H9 (cell line): ENCODE data around the gene CD53. TPM values are rescaled to one million over a fixed set of nuclear protein-coding genes. Genes with fewer than 3 reads are reported as not detected.

ENCODE experiments used
- DNase-seq: peaks from one replicate; pipeline ENCODE4 v3.0.0-alpha.2; 2017
- H2AFZ ChIP-seq: one replicate; pipeline ENCODE4 v1.6.1; 2013; ENCODE audit warnings: mild to moderate bottlenecking, low read length, control low read depth, moderate library complexity
- H2AK5ac ChIP-seq: 2 replicates; pipeline ENCODE4 v1.6.1; 2013; ENCODE audit warnings: low read length, control low read depth, mixed read lengths; ENCODE audit not compliant: insufficient read length
- H2BK120ac ChIP-seq: one replicate; pipeline ENCODE4 v1.6.1; 2013; ENCODE audit warnings: low read depth, mild to moderate bottlenecking, low read length, control low read depth, inconsistent platforms; ENCODE audit not compliant: poor library complexity, severe bottlenecking
- H2BK12ac ChIP-seq: 2 replicates; pipeline ENCODE4 v1.6.1; 2013; ENCODE audit warnings: low read length, control low read depth, mixed read lengths, low read depth; ENCODE audit not compliant: insufficient read length
- H2BK15ac ChIP-seq: 2 replicates; pipeline ENCODE4 v1.6.1; 2013; ENCODE audit warnings: low read depth, low read length, control low read depth
- H2BK20ac ChIP-seq: one replicate; pipeline ENCODE4 v1.6.1; 2013; ENCODE audit warnings: low read depth, mild to moderate bottlenecking, low read length, control low read depth, inconsistent platforms; ENCODE audit not compliant: poor library complexity, severe bottlenecking
- H2BK5ac ChIP-seq: 2 replicates; pipeline ENCODE4 v1.6.1; 2013; ENCODE audit warnings: low read length, control low read depth, mixed read lengths; ENCODE audit not compliant: insufficient read length
- H3K14ac ChIP-seq: 2 replicates; pipeline ENCODE4 v1.6.1; 2013; ENCODE audit warnings: low read length, control low read depth; ENCODE audit not compliant: insufficient read depth
- H3K18ac ChIP-seq: 2 replicates; pipeline ENCODE4 v1.6.1; 2013; ENCODE audit warnings: low read depth, mild to moderate bottlenecking, mixed read lengths, low read length, control low read depth; ENCODE audit not compliant: insufficient read length
- H3K23ac ChIP-seq: 2 replicates; pipeline ENCODE4 v1.6.1; 2013; ENCODE audit warnings: low read length, control low read depth, mixed read lengths, low read depth; ENCODE audit not compliant: insufficient read length
- H3K23me2 ChIP-seq: 2 replicates; pipeline ENCODE4 v1.6.1; 2013; ENCODE audit warnings: low read depth, mild to moderate bottlenecking, mixed read lengths, low read length, control low read depth; ENCODE audit not compliant: insufficient read length, poor library complexity, severe bottlenecking
- H3K27ac ChIP-seq: 2 replicates; pipeline ENCODE4 v1.5.1; 2013; ENCODE audit warnings: low read length, control low read depth, mixed read lengths, low read depth; ENCODE audit not compliant: insufficient read length
- H3K27me3 ChIP-seq: 2 replicates; pipeline ENCODE4 v1.6.1; 2013; ENCODE audit warnings: low read length, control low read depth, inconsistent platforms; ENCODE audit not compliant: insufficient read depth
- H3K4ac ChIP-seq: 2 replicates; pipeline ENCODE4 v1.6.1; 2013; ENCODE audit warnings: low read depth, mild to moderate bottlenecking, control low read depth, inconsistent platforms, low read length, moderate library complexity
- H3K4me1 ChIP-seq: 2 replicates; pipeline ENCODE4 v1.6.1; 2013; ENCODE audit warnings: low read length, control low read depth, inconsistent platforms; ENCODE audit not compliant: insufficient read depth
- H3K4me2 ChIP-seq: 2 replicates; pipeline ENCODE4 v1.6.1; 2013; ENCODE audit warnings: low read length, control low read depth, mixed read lengths; ENCODE audit not compliant: insufficient read length, insufficient read depth
- H3K56ac ChIP-seq: 2 replicates; pipeline ENCODE4 v1.6.1; 2013; ENCODE audit warnings: low read depth, mild to moderate bottlenecking, mixed read lengths, low read length, control low read depth; ENCODE audit not compliant: insufficient read length
- H3K79me1 ChIP-seq: 2 replicates; pipeline ENCODE4 v1.6.1; 2013; ENCODE audit warnings: low read depth, mild to moderate bottlenecking, moderate library complexity, low read length, control low read depth, inconsistent platforms; ENCODE audit not compliant: insufficient read depth, poor library complexity, severe bottlenecking
- H3K79me2 ChIP-seq: 2 replicates; pipeline ENCODE4 v1.6.1; 2013; ENCODE audit warnings: low read length, control low read depth, inconsistent platforms; ENCODE audit not compliant: insufficient read depth
- H3K9ac ChIP-seq: 2 replicates; pipeline ENCODE4 v1.6.1; 2013; ENCODE audit warnings: low read length, control low read depth, mixed read lengths; ENCODE audit not compliant: insufficient read length; ENCODE audit errors: extremely low read depth
- H3K9me3 ChIP-seq: one replicate; pipeline ENCODE4 v1.6.1; 2013; ENCODE audit warnings: low read depth, low read length, inconsistent platforms; ENCODE audit not compliant: control insufficient read depth
- H3T11ph ChIP-seq: one replicate; pipeline ENCODE4 v1.6.1; 2013; ENCODE audit warnings: mild to moderate bottlenecking, low read length, control low read depth, inconsistent platforms
- H4K20me1 ChIP-seq: one replicate; pipeline ENCODE4 v1.6.1; 2013; ENCODE audit not compliant: control insufficient read depth, insufficient read length, insufficient read depth
- H4K5ac ChIP-seq: 2 replicates; pipeline ENCODE4 v1.6.1; 2013; ENCODE audit warnings: low read depth, mild to moderate bottlenecking, mixed read lengths, low read length, control low read depth; ENCODE audit not compliant: insufficient read length
- H4K8ac ChIP-seq: replicated peaks from 2 replicates; pipeline ENCODE4 v1.6.1; 2013; ENCODE audit warnings: low read length, control low read depth, mixed read lengths, low read depth; ENCODE audit not compliant: insufficient read length
- H4K91ac ChIP-seq: 2 replicates; pipeline ENCODE4 v1.6.1; 2013; ENCODE audit warnings: low read depth, mild to moderate bottlenecking, moderate library complexity, mixed read lengths, low read length, control low read depth; ENCODE audit not compliant: insufficient read length
- H3K27ac Mint-ChIP-seq, 3 experiments: 2 replicates in 2 of 3; 3 replicates in 1 of 3; pipeline ENCODE4 v1.8.0; 2020 to 2021; ENCODE audit warnings: mixed read lengths in 3 of 3, mild to moderate bottlenecking in 1 of 3, moderate library complexity in 1 of 3
- H3K27me3 Mint-ChIP-seq: 2 replicates; pipeline ENCODE4 v1.8.0; 2021; ENCODE audit warnings: low read depth, mild to moderate bottlenecking, moderate library complexity, mixed read lengths
- H3K36me3 Mint-ChIP-seq, 3 experiments: 2 replicates in 2 of 3; 3 replicates in 1 of 3; pipeline ENCODE4 v1.8.0; 2020 to 2021; ENCODE audit warnings: low read depth in 3 of 3, mixed read lengths in 3 of 3; ENCODE audit not compliant: insufficient read depth in 1 of 3
- H3K4me1 Mint-ChIP-seq, 2 experiments: 2 replicates each; pipeline ENCODE4 v1.8.0; 2020; ENCODE audit warnings: mixed read lengths in 2 of 2
- H3K4me3 Mint-ChIP-seq, 2 experiments: 2 replicates in 1 of 2; 3 replicates in 1 of 2; pipeline ENCODE4 v1.8.0; 2020 to 2021; ENCODE audit warnings: mild to moderate bottlenecking in 2 of 2, mixed read lengths in 2 of 2, moderate library complexity in 1 of 2
- H3K9me3 Mint-ChIP-seq, 2 experiments: 2 replicates in 1 of 2; 3 replicates in 1 of 2; pipeline ENCODE4 v1.8.0; 2020; ENCODE audit warnings: mild to moderate bottlenecking in 2 of 2, mixed read lengths in 2 of 2, moderate library complexity in 1 of 2
- WGBS: extraction: QIAGEN DNeasy Blood & Tissue Kit; methylation state at CpG from one replicate; pipeline ENCODE4 v1.1.7; 2013; ENCODE audit warnings: missing lambda C conversion rate, low lambda C conversion rate, mixed read lengths; ENCODE audit not compliant: insufficient read length; ENCODE audit errors: extremely low coverage; 5-methylcytosine and 5-hydroxymethylcytosine counted together
- total RNA-seq: library from RNA; stranded (reverse); gene quantifications from 2 replicates; pipeline ENCODE4 v1.2.1, GENCODE V29; 2021
- TF ChIP-seq, protein P1 (sequence below): fragments of 200-600 bp; sonication (generic); conservative IDR thresholded peaks from 3 replicates; pipeline ENCODE4 v1.8.0; 2021; ENCODE audit warnings: antibody characterized with exemption, mild to moderate bottlenecking

The CD53 gene
- total RNA-seq, 1 experiment from 2014 or later = 0.15 TPM

DNA sequence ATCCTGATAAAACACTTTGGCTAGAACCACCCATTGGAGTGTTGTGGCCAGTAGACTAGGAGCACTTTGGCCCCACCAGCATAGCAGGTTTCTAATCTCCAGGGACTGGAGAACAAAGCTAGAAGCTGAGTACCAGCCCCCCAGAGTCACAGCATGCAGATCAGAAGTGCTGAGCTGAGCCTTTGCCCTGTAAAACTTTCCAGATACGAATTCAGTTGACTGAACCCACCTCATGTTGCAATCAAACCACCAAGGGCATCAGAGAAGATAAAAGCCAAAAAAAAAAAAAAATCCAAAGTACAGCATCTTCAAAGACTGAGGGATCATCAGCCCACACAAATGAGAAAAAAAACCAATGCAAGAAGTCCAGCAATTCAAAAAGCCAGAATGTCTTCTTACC, 8.7 kb upstream of the CD53 start:
- no peak overlapping the region for H4K8ac ChIP-seq
- H3K4me1 Mint-ChIP-seq = no peaks in the 10 kb centered on the region
- no peak overlapping the region for H3K27ac ChIP-seq
- H3K9me3 ChIP-seq = no peaks in the 10 kb centered on the region
- no peak for DNase-seq
- no peak overlapping the region for H3K9ac ChIP-seq
- no peak overlapping the region for H3K23ac ChIP-seq
- no peak overlapping the region for H2BK120ac ChIP-seq
- H3K14ac ChIP-seq = no peak overlapping the region
- no peak overlapping the region for H2BK5ac ChIP-seq
- TF ChIP-seq, protein P1, sequence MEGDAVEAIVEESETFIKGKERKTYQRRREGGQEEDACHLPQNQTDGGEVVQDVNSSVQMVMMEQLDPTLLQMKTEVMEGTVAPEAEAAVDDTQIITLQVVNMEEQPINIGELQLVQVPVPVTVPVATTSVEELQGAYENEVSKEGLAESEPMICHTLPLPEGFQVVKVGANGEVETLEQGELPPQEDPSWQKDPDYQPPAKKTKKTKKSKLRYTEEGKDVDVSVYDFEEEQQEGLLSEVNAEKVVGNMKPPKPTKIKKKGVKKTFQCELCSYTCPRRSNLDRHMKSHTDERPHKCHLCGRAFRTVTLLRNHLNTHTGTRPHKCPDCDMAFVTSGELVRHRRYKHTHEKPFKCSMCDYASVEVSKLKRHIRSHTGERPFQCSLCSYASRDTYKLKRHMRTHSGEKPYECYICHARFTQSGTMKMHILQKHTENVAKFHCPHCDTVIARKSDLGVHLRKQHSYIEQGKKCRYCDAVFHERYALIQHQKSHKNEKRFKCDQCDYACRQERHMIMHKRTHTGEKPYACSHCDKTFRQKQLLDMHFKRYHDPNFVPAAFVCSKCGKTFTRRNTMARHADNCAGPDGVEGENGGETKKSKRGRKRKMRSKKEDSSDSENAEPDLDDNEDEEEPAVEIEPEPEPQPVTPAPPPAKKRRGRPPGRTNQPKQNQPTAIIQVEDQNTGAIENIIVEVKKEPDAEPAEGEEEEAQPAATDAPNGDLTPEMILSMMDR = no peak
- peaks cover 47 to 50% of the 10 kb centered on the region in 2 experiments for H3K9me3 Mint-ChIP-seq
- H2AFZ ChIP-seq = no peak overlapping the region
- H3K27ac Mint-ChIP-seq = no peak overlapping the region
- no peaks in the 10 kb centered on the region for H3K23me2 ChIP-seq
- H4K20me1 ChIP-seq = no peaks in the 10 kb centered on the region
- peaks cover 9% of the 10 kb centered on the region for H3K27me3 Mint-ChIP-seq
- H3K27me3 ChIP-seq = no peaks in the 10 kb centered on the region
- H3K4me3 Mint-ChIP-seq = no peak overlapping the region
- no peaks in the 10 kb centered on the region for H3K79me1 ChIP-seq
- no CpG with 5 or more reads among the region's 1 CpG for WGBS
- no peak overlapping the region for H2BK20ac ChIP-seq
- H3K4me1 ChIP-seq = no peaks in the 10 kb centered on the region
- H3K36me3 Mint-ChIP-seq = no peaks in the 10 kb centered on the region
- H3K4ac ChIP-seq = no peak overlapping the region
- no peak overlapping the region for H3T11ph ChIP-seq
- H3K18ac ChIP-seq = no peak overlapping the region
- H2BK15ac ChIP-seq = no peak overlapping the region
- no peak overlapping the region for H2AK5ac ChIP-seq
- no peak overlapping the region for H4K5ac ChIP-seq
- no peaks in the 10 kb centered on the region for H3K79me2 ChIP-seq
- no peak overlapping the region for H4K91ac ChIP-seq
- H3K56ac ChIP-seq = no peak overlapping the region
- no peak overlapping the region for H2BK12ac ChIP-seq
- no peak overlapping the region for H3K4me2 ChIP-seq
